GM19240 (cell line): ENCODE results near the gene OAS3.
A peak's percentile ranks its signal among the peaks of the same experiment; 100 is the strongest.
"Not testable (repeated sequence)": the region's sequence is repeated elsewhere in the genome, so short reads cannot be mapped to it uniquely, and the experiment has no call there.

Experiments
- DNase-seq: peaks from one replicate; pipeline ENCODE4 v3.0.0; 2011; ENCODE audit warnings: low spot score; ENCODE audit not compliant: insufficient read length

Gene OAS3

DNA sequence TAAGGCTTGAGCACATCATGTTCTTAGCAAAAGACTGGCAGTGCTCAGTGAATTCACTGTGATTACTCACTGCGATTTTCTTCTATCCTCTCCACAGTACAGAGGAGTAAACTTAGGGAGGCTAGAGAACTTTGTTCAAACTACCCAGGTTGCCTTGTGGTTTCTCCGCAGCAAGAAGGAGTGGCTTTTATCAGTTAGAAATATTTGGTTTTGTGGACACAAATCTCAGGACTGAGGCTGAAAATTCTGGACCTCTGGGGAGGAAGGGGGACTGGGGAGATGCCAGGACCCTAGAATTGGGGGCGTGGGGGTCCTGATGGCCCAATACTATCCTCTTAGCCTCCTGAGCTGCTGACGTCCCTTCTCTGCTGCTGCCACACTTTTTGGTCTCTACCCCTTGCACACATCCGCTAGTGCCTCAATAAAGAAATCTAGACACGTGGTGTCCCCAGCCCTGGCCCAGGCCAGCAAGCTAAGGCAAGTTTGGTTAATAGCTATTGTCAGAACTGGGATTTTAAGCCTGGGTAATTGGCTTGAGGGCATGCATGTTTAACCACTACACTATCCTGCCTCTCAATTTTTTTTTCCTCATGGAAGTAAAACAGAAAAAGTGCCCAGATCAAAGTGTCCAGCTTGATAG is 40.9 kb downstream of the OAS3 start:
- DNase-seq = no peak

DNA sequence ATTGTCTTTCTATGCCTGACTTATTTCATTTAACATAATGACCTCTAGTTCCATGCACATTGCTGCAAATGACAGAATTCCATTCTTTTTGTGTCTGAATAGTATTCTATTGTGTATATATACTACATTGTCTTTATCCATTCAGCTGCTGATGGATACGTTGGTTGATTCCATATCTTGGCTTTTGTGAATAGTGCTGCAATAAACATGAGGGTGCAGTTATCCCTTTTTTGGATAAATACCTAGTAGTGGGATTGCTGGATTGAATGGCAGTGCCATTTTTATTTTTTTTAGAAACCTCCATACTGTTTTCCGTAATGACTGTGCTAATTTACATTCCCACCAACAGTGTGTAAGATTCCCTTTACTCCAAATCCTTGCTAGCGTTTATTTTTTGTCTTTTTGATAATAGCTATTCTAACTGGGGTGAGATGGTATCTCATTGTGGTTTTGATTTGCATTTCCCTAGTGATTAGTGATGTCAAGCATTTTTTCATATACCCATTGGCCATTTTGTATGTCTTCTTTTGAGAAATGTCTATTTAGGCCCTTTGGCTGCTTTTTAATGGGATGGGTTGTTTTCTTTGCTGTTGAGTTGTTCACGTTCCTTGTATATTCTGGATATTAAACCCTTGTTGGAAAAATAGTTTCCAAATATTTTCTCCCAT is 42.4 kb downstream of the OAS3 start:
- DNase-seq = no peak

DNA sequence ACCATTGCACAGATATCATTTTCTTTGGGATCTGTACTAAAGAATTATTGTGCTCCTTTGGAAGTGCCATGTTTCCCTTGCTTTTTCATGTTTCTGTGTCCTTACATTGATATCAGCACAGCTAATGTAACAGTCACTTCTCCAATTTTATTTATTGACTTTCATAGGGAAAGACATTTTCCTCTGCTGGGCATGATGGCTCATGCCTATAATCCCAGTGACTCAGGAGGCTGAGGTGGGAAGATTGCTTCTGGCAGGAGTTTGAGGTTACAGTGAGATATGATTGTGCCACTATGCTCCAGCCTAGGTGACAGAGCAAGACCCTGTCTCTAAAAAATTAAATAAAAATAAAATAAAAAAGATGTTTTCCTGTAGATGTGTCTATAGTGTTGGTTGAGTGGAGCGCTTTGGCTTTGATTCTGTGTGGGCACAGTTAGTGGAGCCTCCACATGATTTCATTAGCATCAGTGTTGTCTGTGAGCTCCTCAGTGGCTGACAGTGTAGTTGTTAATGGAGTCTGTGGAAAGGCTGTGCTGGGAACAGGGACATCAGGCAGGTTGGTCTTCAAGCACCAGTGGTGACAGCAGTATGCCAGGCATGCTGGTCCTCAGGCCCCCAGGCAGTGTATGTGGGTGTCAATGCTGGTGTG is 47.5 kb downstream of the OAS3 start:
- no peak for DNase-seq

DNA sequence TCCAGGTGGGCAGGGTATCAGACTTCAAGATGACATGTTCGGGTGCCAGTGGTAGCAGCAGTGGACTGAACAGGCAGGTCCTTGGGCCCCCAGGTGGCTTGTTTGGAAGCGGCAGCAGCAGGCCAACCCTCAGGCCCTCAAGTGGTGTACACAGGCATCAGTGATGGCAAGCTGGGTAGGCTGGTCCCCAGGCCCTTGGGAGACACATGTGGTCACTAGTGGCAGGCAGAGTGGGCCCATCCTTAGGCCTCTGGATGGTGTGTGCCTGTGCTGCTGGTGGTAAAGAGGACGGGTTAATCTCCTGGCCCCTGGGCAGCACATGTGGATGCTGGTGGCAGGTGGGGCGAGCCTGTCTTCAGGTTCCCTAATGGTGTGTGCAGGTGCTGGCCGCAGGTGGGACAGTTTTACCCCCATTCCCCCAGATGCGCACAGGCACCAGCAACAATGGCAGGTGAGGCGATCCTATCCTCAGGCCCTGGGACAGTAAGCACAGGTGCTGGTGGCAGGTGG is 48.1 kb downstream of the OAS3 start:
- no peak for DNase-seq

DNA sequence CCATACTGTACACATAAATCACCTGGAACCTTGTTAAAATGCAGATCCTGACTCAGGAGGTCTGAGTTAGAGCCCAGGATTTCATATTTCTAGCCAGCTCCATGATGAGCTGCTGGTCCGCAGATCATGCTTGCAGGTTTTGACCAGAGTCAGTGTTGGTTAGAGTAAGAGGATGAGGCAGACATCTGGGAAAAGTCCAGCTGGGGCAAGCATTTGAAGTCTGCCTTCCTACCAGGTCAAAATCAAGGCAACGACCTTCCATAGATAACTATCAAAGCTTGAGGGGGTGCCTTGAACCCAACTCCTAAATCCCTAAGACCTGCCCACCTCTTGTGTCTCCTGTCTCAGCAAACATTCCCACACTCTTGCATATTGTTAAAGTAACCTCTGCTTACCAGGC is 49.3 kb downstream of the OAS3 start:
- no peak for DNase-seq

DNA sequence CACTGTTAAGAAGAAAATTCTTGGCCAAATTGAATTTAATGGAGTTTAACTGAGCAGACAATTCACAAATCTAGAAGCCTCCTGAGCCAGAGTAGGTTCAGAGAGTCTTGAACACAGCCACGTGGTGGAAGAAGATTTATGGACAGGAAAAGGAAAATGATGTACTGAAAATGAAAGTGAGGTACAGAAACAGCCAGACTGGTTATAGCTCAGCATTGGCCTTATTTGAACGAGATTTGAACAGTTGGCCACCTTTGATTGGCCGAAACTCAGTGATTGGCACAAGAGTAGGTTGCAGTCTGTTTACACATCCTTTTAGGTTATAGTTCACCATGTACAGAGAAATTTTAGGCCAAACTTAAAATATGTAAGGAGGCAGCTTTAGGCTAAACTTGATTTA is 50.0 kb downstream of the OAS3 start:
- no peak for DNase-seq

DNA sequence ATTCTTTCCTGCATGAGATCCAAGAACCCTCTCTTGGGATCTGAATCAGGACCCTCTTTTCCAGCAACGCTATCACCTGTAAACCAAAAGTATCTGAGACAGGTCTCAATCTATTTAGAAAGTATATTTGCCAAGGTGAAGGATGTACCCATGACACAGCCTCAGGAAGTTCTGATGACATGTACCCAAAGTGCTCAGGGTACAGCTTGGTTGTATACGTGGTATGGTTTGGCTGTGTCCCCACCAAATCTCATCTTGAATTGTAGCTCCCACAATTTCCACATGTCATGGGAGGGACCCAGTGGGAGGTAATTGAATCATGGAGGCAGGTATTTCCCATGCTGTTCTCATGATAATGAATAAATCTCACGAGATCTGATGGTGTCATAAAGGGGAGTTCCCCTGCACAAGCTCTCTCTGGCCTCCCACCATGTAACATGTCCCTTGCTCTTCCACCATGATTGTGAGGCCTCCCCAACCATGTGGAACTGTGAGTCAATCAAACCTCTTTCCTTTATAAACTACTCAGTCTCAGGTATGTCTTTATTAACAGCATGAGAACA is 50.6 kb downstream of the OAS3 start:
- DNase-seq = not testable (repeated sequence)

DNA sequence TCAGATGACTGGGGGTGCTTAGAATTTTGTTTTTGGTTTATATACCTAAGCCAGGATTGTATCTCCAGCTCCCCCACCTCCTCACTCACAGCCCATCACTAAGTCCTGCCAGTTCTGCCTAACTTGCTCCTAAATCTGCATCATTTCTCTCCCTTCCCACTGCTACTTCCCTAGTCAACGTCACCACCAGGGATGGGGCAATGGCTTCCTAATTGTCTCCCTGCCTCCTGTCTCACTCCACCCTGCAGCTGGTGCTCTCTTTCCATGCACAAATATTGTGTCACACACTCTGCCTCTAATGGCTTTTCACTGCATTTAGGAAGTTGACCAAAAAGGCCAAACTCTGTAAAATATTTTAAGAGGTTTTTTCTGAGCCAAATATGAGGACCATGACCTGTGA is 51.5 kb downstream of the OAS3 start:
- DNase-seq = no peak

DNA sequence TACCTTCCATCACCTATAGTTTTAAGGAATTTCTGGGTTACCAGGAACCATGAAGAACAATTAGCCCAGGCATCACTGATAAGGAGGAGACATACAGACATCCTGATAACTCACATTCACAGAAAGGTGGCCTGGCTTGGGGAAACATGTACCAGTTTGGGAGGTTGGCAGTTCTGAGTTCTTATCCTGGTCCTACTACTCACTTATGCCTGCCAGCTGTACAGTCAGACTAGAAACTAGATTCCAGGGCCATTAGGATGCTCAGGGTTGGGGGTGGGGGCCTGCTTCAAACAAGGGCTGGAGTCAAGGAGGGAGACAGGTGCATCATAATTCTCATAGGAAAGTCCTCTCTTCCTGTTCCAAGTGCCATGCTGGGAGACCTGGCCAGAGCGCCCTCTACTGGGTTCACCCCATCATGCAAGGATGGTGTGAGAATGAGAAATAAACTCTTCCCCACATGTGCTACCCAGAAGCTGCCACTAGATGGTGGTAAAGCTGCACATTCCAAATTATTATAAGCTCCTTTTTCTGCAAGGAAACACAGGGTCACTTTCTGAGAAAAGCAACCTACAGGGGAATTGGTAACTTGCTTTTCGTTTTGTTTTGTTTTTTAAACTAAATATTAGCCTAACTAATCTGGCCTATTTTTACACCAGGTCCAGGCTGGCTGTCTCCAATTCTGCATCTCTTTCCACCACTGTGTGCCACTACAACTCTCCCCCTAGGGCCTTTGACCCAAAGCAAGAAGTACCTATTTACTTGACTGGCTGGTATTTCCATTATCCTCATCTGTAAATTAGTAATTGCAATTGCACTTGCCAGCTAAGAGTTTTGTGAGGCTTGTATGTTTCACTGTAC is 54.5 kb downstream of the OAS3 start:
- DNase-seq = peak; percentile 30

DNA sequence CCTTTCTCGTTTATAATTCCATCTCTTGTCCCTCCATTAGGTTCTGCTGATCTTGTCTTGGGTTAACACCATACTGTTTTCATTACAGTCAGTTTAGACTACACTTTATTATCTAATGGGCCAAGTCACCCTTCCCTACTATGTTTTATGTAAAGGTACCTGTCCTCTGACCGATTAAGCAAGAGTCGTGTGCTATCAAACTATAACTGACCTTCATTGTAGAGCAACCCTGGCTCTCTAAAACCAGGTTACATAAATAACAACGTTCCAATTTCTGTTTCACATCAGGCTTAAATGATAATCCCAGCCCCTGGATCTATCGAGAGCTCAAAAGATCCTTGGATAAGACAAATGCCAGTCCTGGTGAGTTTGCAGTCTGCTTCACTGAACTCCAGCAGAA is 56.7 kb downstream of the OAS3 start:
- no peak for DNase-seq

DNA sequence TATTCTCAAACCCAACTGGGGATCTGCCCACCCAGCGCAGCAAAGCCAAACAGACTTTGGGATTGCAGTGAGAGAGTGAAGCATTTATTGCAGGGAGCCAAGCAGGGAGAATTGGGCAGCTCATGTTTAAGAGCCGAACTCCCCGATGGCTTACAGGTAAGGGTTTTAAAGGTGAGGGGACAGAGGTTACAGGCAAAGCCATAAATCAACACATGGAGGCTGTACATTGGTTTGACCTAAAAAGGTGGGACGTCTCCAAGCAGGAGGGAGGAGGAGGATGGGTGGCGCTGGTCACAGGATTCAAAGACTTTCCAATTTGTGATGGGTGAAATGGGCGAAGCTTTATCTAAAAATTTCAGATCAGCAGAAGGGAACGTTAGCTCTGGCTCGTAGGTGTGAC is 58.2 kb downstream of the OAS3 start:
- DNase-seq = no peak

DNA sequence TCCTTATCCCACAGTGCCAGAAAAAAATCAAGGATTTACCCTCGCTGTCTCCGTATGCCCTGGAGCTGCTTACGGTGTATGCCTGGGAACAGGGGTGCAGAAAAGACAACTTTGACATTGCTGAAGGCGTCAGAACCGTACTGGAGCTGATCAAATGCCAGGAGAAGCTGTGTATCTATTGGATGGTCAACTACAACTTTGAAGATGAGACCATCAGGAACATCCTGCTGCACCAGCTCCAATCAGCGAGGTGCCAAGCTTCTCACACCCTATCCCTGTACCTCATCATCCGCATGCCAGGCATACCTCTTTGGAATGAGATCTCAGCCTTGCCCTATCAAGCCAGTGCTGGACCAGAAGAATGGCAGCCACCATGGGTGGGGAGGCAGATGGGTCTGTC is 59.2 kb downstream of the OAS3 start:
- no peak for DNase-seq

DNA sequence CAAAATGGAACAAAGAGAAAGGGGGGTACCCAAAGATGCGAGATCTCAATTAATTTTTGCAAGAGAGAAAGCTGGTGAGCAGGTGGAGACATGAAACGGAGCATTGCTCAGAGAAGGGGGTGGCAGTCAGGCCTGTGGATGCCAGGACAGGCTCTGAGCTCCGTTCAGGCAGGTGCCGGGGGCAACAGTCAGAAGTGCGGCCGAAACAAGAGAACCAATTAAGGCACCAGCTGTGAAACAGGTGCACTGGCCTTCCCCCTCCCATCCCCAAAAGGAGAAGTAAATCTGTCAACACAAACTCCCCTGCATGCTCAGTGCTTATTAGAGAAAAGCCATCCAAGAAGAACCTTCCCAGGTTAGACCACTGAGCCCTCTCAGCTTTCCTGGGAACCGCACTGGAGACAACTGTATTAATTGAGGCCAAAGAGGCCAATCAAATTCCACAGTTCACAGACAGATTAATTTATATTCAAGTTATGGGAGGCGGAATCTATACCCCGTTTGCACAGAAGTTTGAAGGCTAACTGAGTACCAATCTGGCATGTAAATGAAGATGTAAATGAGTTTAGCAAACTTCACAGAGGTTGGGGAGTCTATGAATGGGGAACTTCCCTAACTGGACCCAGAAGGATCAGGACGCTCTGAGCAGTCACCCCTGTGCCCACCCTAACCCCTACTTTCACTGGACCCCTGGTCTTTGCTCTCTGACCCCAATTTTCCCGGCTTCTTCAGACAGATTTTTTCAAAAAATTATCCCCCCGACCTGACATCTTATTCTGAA is 60.9 kb downstream of the OAS3 start:
- peak; percentile 48 for DNase-seq

DNA sequence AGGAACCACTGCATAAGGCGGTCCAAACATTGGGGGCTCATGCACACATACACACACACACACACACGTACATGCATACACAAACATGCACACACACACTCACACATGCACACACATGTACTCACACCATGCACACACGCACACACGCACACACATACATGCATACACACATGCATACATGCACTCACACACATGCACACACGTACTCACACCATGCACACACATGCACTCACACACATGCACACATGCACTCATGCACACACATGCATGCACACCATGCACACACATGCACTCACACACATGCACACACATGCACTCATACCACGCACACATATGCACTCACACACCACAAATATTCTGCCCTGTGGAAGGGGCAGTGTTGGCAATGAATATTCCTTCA is 62.2 kb downstream of the OAS3 start:
- no peak for DNase-seq

DNA sequence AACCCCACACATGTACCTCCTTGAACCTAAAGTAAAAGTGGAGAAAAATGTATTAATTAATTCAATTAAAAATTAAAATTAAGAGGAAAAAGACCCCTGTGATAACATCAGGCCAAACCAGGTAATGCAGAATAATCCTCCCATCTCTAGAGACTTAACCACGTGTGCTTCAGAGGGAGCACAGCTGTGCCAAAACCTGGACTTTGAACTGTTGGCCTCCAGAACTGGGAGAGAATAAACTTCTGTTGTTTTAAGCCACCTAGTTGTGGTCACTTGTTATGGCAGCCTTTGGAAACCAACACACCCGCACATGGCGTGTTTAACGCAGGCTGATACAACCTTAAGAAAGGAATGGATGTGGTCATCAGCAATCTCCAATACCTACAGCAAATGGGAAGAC is 63.9 kb downstream of the OAS3 start:
- DNase-seq = no peak

DNA sequence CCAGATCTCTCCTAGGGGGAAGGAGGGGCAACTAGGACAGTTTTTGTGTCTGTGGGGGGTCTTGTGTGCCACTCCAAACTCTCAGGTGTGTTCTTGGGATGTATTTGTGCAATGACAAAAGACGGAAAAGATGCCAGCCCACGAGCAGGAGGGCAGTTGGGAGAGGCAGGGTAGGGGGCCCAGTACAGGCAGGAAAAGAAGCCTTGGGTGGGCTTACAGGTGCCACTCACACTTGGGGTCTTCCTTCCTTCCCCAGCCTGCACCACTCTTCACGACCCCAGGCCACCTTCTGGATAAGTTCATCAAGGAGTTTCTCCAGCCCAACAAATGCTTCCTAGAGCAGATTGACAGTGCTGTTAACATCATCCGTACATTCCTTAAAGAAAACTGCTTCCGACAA is 64.4 kb downstream of the OAS3 start:
- DNase-seq = no peak

DNA sequence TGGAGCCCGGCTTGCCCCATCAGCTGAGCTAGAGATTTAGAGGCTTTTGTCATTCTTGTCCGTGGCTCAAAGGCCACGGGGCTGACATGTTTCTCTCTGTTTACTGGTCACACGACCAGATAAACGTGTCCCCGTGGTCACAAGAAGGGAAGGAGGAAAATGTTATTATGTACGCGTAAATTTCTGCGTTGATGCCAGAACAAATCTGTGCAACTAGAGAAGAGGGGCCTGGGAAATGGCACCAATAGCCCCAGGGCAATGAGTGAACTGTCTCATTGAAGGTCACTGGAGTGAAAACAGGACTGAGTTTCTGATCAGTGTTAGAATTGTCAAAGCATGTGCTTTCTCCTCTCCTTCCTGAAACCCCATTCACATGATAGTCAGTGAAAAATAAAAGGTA is 65.4 kb downstream of the OAS3 start:
- no peak for DNase-seq

DNA sequence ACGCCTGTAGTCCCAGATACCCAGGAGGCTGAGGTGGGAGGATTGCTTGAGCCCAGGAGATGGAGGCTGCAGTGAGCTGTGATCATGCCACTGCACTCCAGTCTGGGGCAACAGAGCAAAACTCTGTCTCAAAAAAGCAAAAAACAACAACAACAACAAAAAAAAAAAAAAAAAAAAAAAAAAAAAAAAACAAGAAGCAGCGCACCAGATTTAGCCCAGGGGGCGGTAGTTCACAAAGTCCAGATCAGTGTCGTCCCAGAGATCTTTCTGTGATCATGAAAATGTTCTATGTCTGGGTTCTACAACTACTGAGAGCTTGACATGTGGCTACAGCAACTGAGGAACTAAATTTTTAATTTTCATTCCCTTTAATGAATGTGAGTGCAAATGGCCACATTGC is 67.5 kb downstream of the OAS3 start:
- DNase-seq = no peak

DNA sequence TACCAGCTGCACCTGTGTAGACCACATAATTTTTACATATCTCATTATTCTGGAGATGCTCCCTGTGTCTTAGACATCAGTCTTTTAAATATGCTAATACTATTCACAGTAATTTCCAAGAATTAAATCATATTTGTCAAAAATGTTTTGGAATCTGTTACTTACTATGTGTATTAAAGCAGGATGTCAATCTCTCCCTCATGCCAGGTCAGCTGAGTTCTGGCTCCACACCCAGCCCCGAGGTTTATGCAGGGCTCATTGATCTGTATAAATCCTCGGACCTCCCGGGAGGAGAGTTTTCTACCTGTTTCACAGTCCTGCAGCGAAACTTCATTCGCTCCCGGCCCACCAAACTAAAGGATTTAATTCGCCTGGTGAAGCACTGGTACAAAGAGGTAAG is 67.9 kb downstream of the OAS3 start:
- DNase-seq = no peak

DNA sequence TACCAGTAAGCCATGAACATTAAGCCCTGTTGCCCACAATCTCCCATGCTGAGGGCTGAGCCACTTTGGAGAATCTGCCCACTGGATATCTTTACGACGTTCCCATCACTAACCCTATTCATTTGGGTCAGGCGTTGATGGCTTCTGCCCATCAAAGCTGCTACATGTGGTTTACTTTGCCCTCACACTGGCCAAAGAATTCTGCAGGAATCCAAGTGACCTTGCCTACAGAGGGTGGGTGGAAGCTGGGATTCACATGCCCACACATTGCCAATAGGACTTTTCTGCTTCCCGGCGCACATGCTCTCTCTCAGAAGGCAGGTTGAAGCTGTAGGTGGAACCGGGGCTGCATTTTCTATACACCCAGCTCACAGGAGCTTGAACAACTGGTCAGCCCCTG is 68.4 kb downstream of the OAS3 start:
- DNase-seq = no peak

DNA sequence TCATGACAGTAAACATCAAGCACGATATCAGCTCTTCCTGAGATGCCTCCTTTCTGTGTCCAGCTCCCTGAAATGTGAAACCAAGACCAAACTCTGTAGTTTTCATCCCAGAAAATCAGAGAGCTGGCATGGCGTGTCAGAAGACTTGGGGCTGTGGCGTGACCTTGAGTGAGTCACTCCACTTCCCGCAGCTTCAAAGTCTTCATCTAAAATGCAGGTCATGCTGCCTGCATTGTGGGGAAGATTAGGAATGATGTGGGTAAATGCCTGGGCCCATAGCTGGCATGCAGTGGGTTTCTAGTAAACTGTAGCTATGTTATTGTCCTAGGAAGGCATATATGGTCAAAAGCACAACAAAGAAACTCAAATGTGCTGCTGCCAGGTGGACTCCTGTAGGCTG is 68.9 kb downstream of the OAS3 start:
- no peak for DNase-seq
